Measurements from ENCODE around the gene ARHGAP42. TPM values are rescaled to one million over a fixed set of nuclear protein-coding genes. Genes with fewer than 3 reads are reported as not detected.

ARHGAP42 gene
- total RNA-seq, 1 experiment from 2014 or later: 8.0 TPM

GRCh38 chr11:100827934-100828661 is 141.0 kb downstream of the ARHGAP42 start:
- intact Hi-C loops (cut with micrococcal nuclease; ENCODE audit: unreplicated experiment): no loop called here

GRCh38 chr11:100830274-100830673 is 143.2 kb downstream of the ARHGAP42 start:
- POLR2A ChIA-PET (ENCODE audit: low non-redundant PET): no interaction called here
- no peaks in the 10 kb centered on the region for H3K36me3 ChIP-seq (ENCODE audit: insufficient read depth, low read length, poor library complexity, severe bottlenecking)
- TF ChIP-seq CTCF (conservative IDR thresholded peaks at IDR 0.05; ENCODE audit: low read depth, low read length): no peak
- no peak for TF ChIP-seq EZH2 (IDR thresholded peaks at IDR 0.05; ENCODE audit: borderline replicate concordance, low read depth, low read length, poor library complexity, severe bottlenecking)
- no peak for DNase-seq (ENCODE audit: low spot score)
- no peak overlapping the region for H3K27ac ChIP-seq (ENCODE audit: low read depth, low read length, poor library complexity, severe bottlenecking)
- intact Hi-C loops (cut with micrococcal nuclease; ENCODE audit: unreplicated experiment): no loop called here
- H3K4me3 ChIP-seq (ENCODE audit: low read depth, low read length, poor library complexity, severe bottlenecking): no peak overlapping the region
- H3K9me3 ChIP-seq (ENCODE audit: low read depth, low read length, poor library complexity, severe bottlenecking): no peaks in the 10 kb centered on the region
- H3K27me3 ChIP-seq (replicated peaks; ENCODE audit: insufficient read depth, low read depth, low read length, poor library complexity): no peaks in the 10 kb centered on the region
- CTCF ChIA-PET: no interaction called here
- no TSS peak for BruUV-seq (replicated peaks)
- peaks cover 14% of the 10 kb centered on the region for H3K4me1 ChIP-seq (ENCODE audit: insufficient read depth, low read length, poor library complexity, severe bottlenecking)

More at GRCh38 chr11:100827934-100828661, 141.0 kb downstream of the ARHGAP42 start:
- Histone ChIP-seq H3K9me3 (ENCODE audit: low read depth, low read length, poor library complexity, severe bottlenecking) (no peaks in the 10 kb centered on the region), H3K27me3 (replicated peaks; ENCODE audit: insufficient read depth, low read depth, low read length, poor library complexity) (no peaks in the 10 kb centered on the region), H3K4me1 (ENCODE audit: insufficient read depth, low read length, poor library complexity, severe bottlenecking) (peaks cover 29% of the 10 kb centered on the region), H3K36me3 (ENCODE audit: insufficient read depth, low read length, poor library complexity, severe bottlenecking) (no peaks in the 10 kb centered on the region), H3K4me3 (ENCODE audit: low read depth, low read length, poor library complexity, severe bottlenecking) (no peak overlapping the region), H3K27ac (ENCODE audit: low read depth, low read length, poor library complexity, severe bottlenecking) (no peak overlapping the region)
- ChIA-PET POLR2A (ENCODE audit: low non-redundant PET) (no interaction called here), CTCF (interaction anchor here (0.6 to 1.2 kb wide), 4 partner anchors 19 to 251 kb away, joined by 3 to 12 read pairs (median 8); no protein-coding TSS in a partner anchor)
- DNase-seq (ENCODE audit: low spot score): peak; percentile 41
- TF ChIP-seq EZH2 (IDR thresholded peaks at IDR 0.05; ENCODE audit: borderline replicate concordance, low read depth, low read length, poor library complexity, severe bottlenecking) (no peak), CTCF (conservative IDR thresholded peaks at IDR 0.05; ENCODE audit: low read depth, low read length) (peak; percentile 29)
- no TSS peak for BruUV-seq (replicated peaks)

GRCh38 chr11:100830978-100831732 is 144.1 kb downstream of the ARHGAP42 start:
- H3K27me3 ChIP-seq (replicated peaks; ENCODE audit: insufficient read depth, low read depth, low read length, poor library complexity): no peaks in the 10 kb centered on the region
- CTCF ChIA-PET: no interaction called here
- H3K27ac ChIP-seq (ENCODE audit: low read depth, low read length, poor library complexity, severe bottlenecking): no peak overlapping the region
- TF ChIP-seq EZH2 (IDR thresholded peaks at IDR 0.05; ENCODE audit: borderline replicate concordance, low read depth, low read length, poor library complexity, severe bottlenecking): no peak
- TF ChIP-seq CTCF (conservative IDR thresholded peaks at IDR 0.05; ENCODE audit: low read depth, low read length): no peak
- H3K36me3 ChIP-seq (ENCODE audit: insufficient read depth, low read length, poor library complexity, severe bottlenecking): no peaks in the 10 kb centered on the region
- H3K9me3 ChIP-seq (ENCODE audit: low read depth, low read length, poor library complexity, severe bottlenecking): no peaks in the 10 kb centered on the region
- no TSS peak for BruUV-seq (replicated peaks)
- intact Hi-C loops (cut with micrococcal nuclease; ENCODE audit: unreplicated experiment): no loop called here
- POLR2A ChIA-PET (ENCODE audit: low non-redundant PET): no interaction called here
- no peak for DNase-seq (ENCODE audit: low spot score)
- peaks cover 10% of the 10 kb centered on the region for H3K4me1 ChIP-seq (ENCODE audit: insufficient read depth, low read length, poor library complexity, severe bottlenecking)
- H3K4me3 ChIP-seq (ENCODE audit: low read depth, low read length, poor library complexity, severe bottlenecking): no peak overlapping the region

All from A673 (cell line).